Endothelial cell of umbilical vein (primary cell): ENCODE data around the gene CFAP73. TPM values are rescaled to one million over a fixed set of nuclear protein-coding genes. Genes with fewer than 3 reads are reported as not detected.

Source experiments
- BruUV-seq: library from RNA; stranded (reverse); fragments of 400-500 nt; replicated peaks from 2 replicates; lab custom pipeline; 2021; lab: Mats Ljungman, UMichigan
- CTCF ChIA-PET: fragments of 300-600, 350-600 bp; sonication (Branson Sonifier 250); formaldehyde crosslinking; loops from one replicate; lab custom pipeline; 2021; ENCODE audit warnings: antibody characterized with exemption, inconsistent platforms; lab: Charles Lee
- POLR2A ChIA-PET: fragments of 300-600, 350-600 bp; sonication (Branson Sonifier 250); formaldehyde crosslinking; loops from one replicate; lab custom pipeline; 2021; ENCODE audit warnings: antibody characterized with exemption, inconsistent platforms; lab: Charles Lee
- DNase-seq: peaks from one replicate; pipeline ENCODE4 v3.0.0-alpha.2; 2011; ENCODE audit warnings: low read depth, low spot score
- FAIRE-seq: peaks from 2 replicates; lab custom pipeline; 2011; peaks lifted over from hg19 to GRCh38; lab: Jason Lieb, UNC
- H2AFZ ChIP-seq: 2 replicates; pipeline ENCODE4 v1.6.0; 2012; ENCODE audit warnings: low read depth, low read length, control low read depth, inconsistent platforms
- H3K27ac ChIP-seq: 2 replicates; pipeline ENCODE4 v1.5.1; 2011; ENCODE audit warnings: low read depth, mild to moderate bottlenecking, control low read depth, low read length, moderate library complexity; ENCODE audit not compliant: insufficient read depth
- H3K27me3 ChIP-seq, 2 experiments: 2 replicates each; pipeline versions ENCODE4 v1.6.0 to v1.6.1; 2011; ENCODE audit warnings: low read length in 2 of 2, mixed read lengths in 1 of 2; ENCODE audit not compliant: control insufficient read depth in 2 of 2, insufficient read depth in 2 of 2
- H3K36me3 ChIP-seq, 2 experiments: 2 replicates in 1 of 2; 3 replicates in 1 of 2; pipeline ENCODE4 v1.5.1; 2011; ENCODE audit warnings: low read length in 2 of 2, mild to moderate bottlenecking in 1 of 2, moderate library complexity in 1 of 2; ENCODE audit not compliant: control insufficient read depth in 2 of 2, insufficient read depth in 2 of 2; ENCODE audit errors: extremely low read depth in 1 of 2
- H3K4me1 ChIP-seq: 3 replicates; pipeline ENCODE4 v1.5.1; 2011; ENCODE audit warnings: mild to moderate bottlenecking, low read length; ENCODE audit not compliant: control insufficient read depth, insufficient read depth; ENCODE audit errors: extremely low read depth
- H3K4me2 ChIP-seq: 2 replicates; pipeline ENCODE4 v1.6.1; 2011; ENCODE audit warnings: low read length, control low read depth, mixed read lengths; ENCODE audit not compliant: insufficient read depth
- H3K4me3 ChIP-seq, 3 experiments: fragments of 200-600 bp in 1 of 3; sonication (generic), shearing (Covaris generic) in 1 of 3; replicated peaks in 1 of 3; 2 replicates each; pipeline ENCODE4 v1.5.1; 2011 to 2016; ENCODE audit warnings: control low read depth in 3 of 3, low read length in 3 of 3, mild to moderate bottlenecking in 2 of 3, inconsistent platforms in 1 of 3, low read depth in 1 of 3, moderate library complexity in 1 of 3; ENCODE audit not compliant: insufficient read depth in 1 of 3
- H3K79me2 ChIP-seq: 2 replicates; pipeline ENCODE4 v1.6.0; 2012; ENCODE audit warnings: low read length, inconsistent platforms; ENCODE audit not compliant: control insufficient read depth, insufficient read depth
- H3K9ac ChIP-seq: replicated peaks from 2 replicates; pipeline ENCODE3; 2011; ENCODE audit warnings: low read length, control low read depth; ENCODE audit not compliant: insufficient read depth; ENCODE audit errors: extremely low read depth
- H3K9me1 ChIP-seq: replicated peaks from 3 replicates; pipeline ENCODE4 v1.6.0; 2011; ENCODE audit warnings: mild to moderate bottlenecking, low read length; ENCODE audit not compliant: control insufficient read depth, insufficient read depth; ENCODE audit errors: extremely low read depth
- H3K9me3 ChIP-seq: replicated peaks from 2 replicates; pipeline ENCODE4 v1.5.1; 2012; ENCODE audit warnings: low read length, inconsistent platforms; ENCODE audit not compliant: control insufficient read depth, insufficient read depth
- H4K20me1 ChIP-seq: replicated peaks from 2 replicates; pipeline ENCODE3; 2011; ENCODE audit warnings: mild to moderate bottlenecking, low read length; ENCODE audit not compliant: control insufficient read depth, insufficient read depth; ENCODE audit errors: extremely low read depth
- FOS ChIP-seq: IDR thresholded peaks from 2 replicates; pipeline ENCODE4 v1.6.1; 2011; ENCODE audit warnings: mild to moderate bottlenecking, low read length, moderate library complexity, borderline replicate concordance; ENCODE audit not compliant: insufficient read depth
- GATA2 ChIP-seq: IDR thresholded peaks from 2 replicates; pipeline ENCODE4 v1.7.0; 2011; ENCODE audit warnings: low read depth, mild to moderate bottlenecking, moderate library complexity, mixed read lengths, low read length; ENCODE audit not compliant: insufficient read length, insufficient read depth
- JUN ChIP-seq: IDR thresholded peaks from 2 replicates; pipeline ENCODE4 v1.6.1; 2011; ENCODE audit warnings: borderline replicate concordance, low read depth; ENCODE audit not compliant: insufficient read length, insufficient read depth
- MAX ChIP-seq: IDR thresholded peaks from 2 replicates; pipeline ENCODE4 v1.6.1; 2011; ENCODE audit not compliant: insufficient read depth, insufficient read length
- MYC ChIP-seq: IDR thresholded peaks from one replicate; pipeline ENCODE4 v1.6.1; 2011; ENCODE audit warnings: mild to moderate bottlenecking, low read depth, low read length
- POLR2A ChIP-seq: IDR thresholded peaks from 2 replicates; pipeline ENCODE4 v1.6.1; 2012; ENCODE audit warnings: low read depth, mild to moderate bottlenecking, control low read depth, low read length
- POLR2AphosphoS5 ChIP-seq: IDR thresholded peaks from 2 replicates; pipeline ENCODE4 v1.6.1; 2012; ENCODE audit warnings: low read depth, mild to moderate bottlenecking, control low read depth, low read length, moderate library complexity; ENCODE audit not compliant: insufficient read depth
- dilution Hi-C: fragments of 300-500 bp; cut with MboI; formaldehyde crosslinking; loops from one replicate; pipeline ENCODE4 v1.15.0; 2019; ENCODE audit warnings: low sequenced_read_pairs; ENCODE audit not compliant: extremely low pct_ligation_motif_present
- intact Hi-C: fragments of 100-400 bp; cut with micrococcal nuclease; formaldehyde crosslinking; loops from one replicate; pipeline ENCODE4 v1.10.0; 2022
- polyA plus RNA-seq, 4 experiments: library from polyadenylated mRNA; depleted of rRNA in 3 of 4; stranded (reverse) in 3 of 4; unstranded in 1 of 4; fragments of >200 nt; gene quantifications; 2 replicates each; pipeline versions ENCODE4 v1.2.1 to v1.2.3, GENCODE V29; 2011 to 2012; ENCODE audit warnings: missing spikeins in 1 of 4
- total RNA-seq: library from RNA; stranded (reverse); gene quantifications from 2 replicates; pipeline ENCODE4 v1.2.3, GENCODE V29; 2021

The CFAP73 gene
- total and polyA plus RNA-seq, 2 donors (not counting 3 experiments of a cell fraction or from before 2014, with no cell fraction given), result not detected

- H3K4me2 ChIP-seq, result peak within 1 kb of the TSS; percentile 91
- peaks cover 49% of the 10 kb centered on the region for H3K79me2 ChIP-seq
- H3K9ac ChIP-seq, result peak within 1 kb of the TSS; percentile 91
- BruUV-seq, result TSS peak; percentile 60
- no peaks in the 10 kb centered on the region for H3K27me3 ChIP-seq
- peaks cover 0 to 3% of the 10 kb centered on the region in 2 experiments for H3K36me3 ChIP-seq
- H3K27ac ChIP-seq, result peak within 1 kb of the TSS; percentile 67
- intact Hi-C loops (loop anchor here (1.0 to 2.0 kb wide), 3 partner anchors 8 to 173 kb away; partner anchors contain the start of genes PLBD2 and TPCN1), dilution Hi-C loops (no loop called here)
- DNase-seq (peak; percentile 76), FAIRE-seq (no peak)
- ChIA-PET POLR2A (interaction anchor here (0.6 to 1.3 kb wide), 2 partner anchors 37 to 285 kb away, joined by 3 to 6 read pairs; no protein-coding TSS in a partner anchor), CTCF (interaction anchor here (1.0 to 3.0 kb wide), 4 partner anchors 10 to 240 kb away, joined by 3 to 21 read pairs (median 6); no protein-coding TSS in a partner anchor)
- peak within 1 kb of the TSS; percentile 45 to 79 (median 76) for H3K4me3 ChIP-seq
- peaks cover 12% of the 10 kb centered on the region for H3K4me1 ChIP-seq
- no peaks in the 10 kb centered on the region for H3K9me1 ChIP-seq
- H2AFZ ChIP-seq, result peak within 1 kb of the TSS; percentile 70
- TF ChIP-seq JUN, result no peak
- TF ChIP-seq MYC, result peak; percentile 77
- TF ChIP-seq GATA2, result no peak
- peak; percentile 70 for TF ChIP-seq MAX
- peak; percentile 91 for TF ChIP-seq POLR2A
- TF ChIP-seq POLR2AphosphoS5, result peak; percentile 82
- no peak for TF ChIP-seq FOS
- no peaks in the 10 kb centered on the region for H4K20me1 ChIP-seq
- no peaks in the 10 kb centered on the region for H3K9me3 ChIP-seq
These were observed 35.9 kb downstream of the CFAP73 start, which contains the start of the genes DDX54 and RITA1 for GRCh38 chr12:113185180-113186032. DDX54 (minus strand) TSS chr12:113185478; CDS start chr12:113185451, 27 bp downstream. RITA1 (plus strand) TSS chr12:113185721; CDS start chr12:113186747, 1,026 bp downstream.
